SIG-M5 treated with dmso at 0.1 percent for 504 hours (cell line): ENCODE data around the gene SLC25A45.
A peak's percentile ranks its signal among the peaks of the same experiment; 100 is the strongest.
"Not testable (repeated sequence)": the region's sequence is repeated elsewhere in the genome, so short reads cannot be mapped to it uniquely, and the experiment has no call there.

Experiments used
- DNase-seq: peaks from one replicate; lab custom pipeline; 2025; ENCODE audit not compliant: unreplicated experiment; lab: John Stamatoyannopoulos, UW

Gene SLC25A45

GRCh38 chr11:65421794-65422632 lies 39.6 kb upstream of the SLC25A45 start:
- peak; percentile 87 for DNase-seq

- peak; percentile 92 for DNase-seq
Observed at GRCh38 chr11:65420979-65421793, 38.7 kb upstream of the SLC25A45 start.

- DNase-seq, result no peak
Observed at GRCh38 chr11:65420506-65420905, 38.1 kb upstream of the SLC25A45 start.

GRCh38 chr11:65419772-65420481 lies 37.5 kb upstream of the SLC25A45 start:
- DNase-seq, result peak; percentile 92

GRCh38 chr11:65419460-65419771 lies 37.0 kb upstream of the SLC25A45 start:
- no peak for DNase-seq

GRCh38 chr11:65418681-65419459 lies 36.4 kb upstream of the SLC25A45 start:
- DNase-seq, result peak; percentile 99

- no peak for DNase-seq
Observed at GRCh38 chr11:65418431-65418680, 35.9 kb upstream of the SLC25A45 start.

GRCh38 chr11:65417702-65418430 lies 35.4 kb upstream of the SLC25A45 start:
- DNase-seq, result peak; percentile 21

- DNase-seq, result peak; percentile 31
Observed at GRCh38 chr11:65416841-65417701, 34.6 kb upstream of the SLC25A45 start.

GRCh38 chr11:65416341-65416824 lies 33.9 kb upstream of the SLC25A45 start:
- DNase-seq, result peak; percentile 75

GRCh38 chr11:65415499-65416340 lies 33.3 kb upstream of the SLC25A45 start:
- no peak for DNase-seq

GRCh38 chr11:65414776-65415498 lies 32.5 kb upstream of the SLC25A45 start:
- no peak for DNase-seq

GRCh38 chr11:65413077-65413664 lies 30.7 kb upstream of the SLC25A45 start:
- not testable (repeated sequence) for DNase-seq

- no peak for DNase-seq
Observed at GRCh38 chr11:65412271-65413076, 30.0 kb upstream of the SLC25A45 start.

- no peak for DNase-seq
Observed at GRCh38 chr11:65411681-65412070, 29.2 kb upstream of the SLC25A45 start.

- no peak for DNase-seq
Observed at GRCh38 chr11:65410936-65411680, 28.7 kb upstream of the SLC25A45 start.
